ENCODE measurements around the gene CAMK2B. TPM values are rescaled to one million over a fixed set of nuclear protein-coding genes. Genes with fewer than 3 reads are reported as not detected.

CAMK2B gene
- total and polyA plus RNA-seq, 7 experiments from 2014 or later: 0.12 to 0.61 TPM; not detected in 5

- ChIA-PET CTCF (no interaction called here), POLR2A (no interaction called here)
- Mint-ChIP-seq H3K27me3 (peaks cover 0 to 6% (median 4%) of the 10 kb centered on the region in 5 donors), H3K4me1 (no peaks in the 10 kb centered on the region), H3K27ac (no peak overlapping the region), H3K9me3 (no peaks in the 10 kb centered on the region), H3K36me3 (no peaks in the 10 kb centered on the region), H3K4me3 (no peak overlapping the region)
- Histone ChIP-seq H3K36me3 (ENCODE audit: control insufficient read depth in 2 of 3, insufficient read depth in 3 of 3, low read length in 3 of 3) (no peaks in the 10 kb centered on the region), H3K27ac (ENCODE audit: low read depth, low read length) (no peak overlapping the region), H3K4me1 (ENCODE audit: control insufficient read depth in 2 of 2, insufficient read depth in 2 of 2, low read length in 2 of 2) (no peaks in the 10 kb centered on the region), H3K27me3 (ENCODE audit: control insufficient read depth in 2 of 2, insufficient read depth in 2 of 2, low read length in 2 of 2) (peaks cover 0 to 3% of the 10 kb centered on the region in 2 donors), H3K4me3 (ENCODE audit: low read length) (no peak overlapping the region), H3K9me3 (ENCODE audit: control insufficient read depth in 2 of 3, low read length in 3 of 3) (no peaks in the 10 kb centered on the region)
- DNase-seq (no peak), ATAC-seq (no peak)
- intact Hi-C loops (cut with micrococcal nuclease): no loop called here
Measured at GRCh38 chr7:44188480-44189225, 136.7 kb downstream of the CAMK2B start.

GRCh38 chr7:44187636-44188416, 137.6 kb downstream of the CAMK2B start:
- Mint-ChIP-seq H3K4me1 (no peaks in the 10 kb centered on the region), H3K9me3 (peaks cover 0 to 6% (median 0%) of the 10 kb centered on the region in 11 donors), H3K27ac (no peak overlapping the region), H3K36me3 (peaks cover 0 to 3% (median 0%) of the 10 kb centered on the region in 5 donors), H3K4me3 (no peak overlapping the region), H3K27me3 (peaks cover 0 to 6% (median 5%) of the 10 kb centered on the region in 5 donors)
- H3K27me3 ChIP-seq (ENCODE audit: control insufficient read depth in 2 of 2, insufficient read depth in 2 of 2, low read length in 2 of 2): peaks cover 0 to 3% of the 10 kb centered on the region in 2 donors
- no peak overlapping the region for H3K4me3 ChIP-seq (ENCODE audit: low read length)
- DNase-seq: no peak
- CTCF ChIA-PET: no interaction called here
- no peak overlapping the region for H3K27ac ChIP-seq (ENCODE audit: low read depth, low read length)
- no peaks in the 10 kb centered on the region for H3K9me3 ChIP-seq (ENCODE audit: control insufficient read depth in 2 of 3, low read length in 3 of 3)
- POLR2A ChIA-PET: no interaction called here
- intact Hi-C loops (cut with micrococcal nuclease): no loop called here
- H3K36me3 ChIP-seq (ENCODE audit: control insufficient read depth in 2 of 3, insufficient read depth in 3 of 3, low read length in 3 of 3): no peaks in the 10 kb centered on the region
- ATAC-seq: no peak
- no peaks in the 10 kb centered on the region for H3K4me1 ChIP-seq (ENCODE audit: control insufficient read depth in 2 of 2, insufficient read depth in 2 of 2, low read length in 2 of 2)

GRCh38 chr7:44186736-44187135, 138.7 kb downstream of the CAMK2B start:
- H3K4me1 ChIP-seq (ENCODE audit: control insufficient read depth in 2 of 2, insufficient read depth in 2 of 2, low read length in 2 of 2): no peaks in the 10 kb centered on the region
- Mint-ChIP-seq H3K4me3 (no peak overlapping the region), H3K36me3 (peaks cover 0 to 3% (median 0%) of the 10 kb centered on the region in 5 donors), H3K27me3 (peaks cover 0 to 5% (median 0%) of the 10 kb centered on the region in 5 donors), H3K9me3 (peaks cover 0 to 10% (median 2%) of the 10 kb centered on the region in 11 donors), H3K27ac (no peak overlapping the region), H3K4me1 (no peaks in the 10 kb centered on the region)
- H3K9me3 ChIP-seq (ENCODE audit: control insufficient read depth in 2 of 3, low read length in 3 of 3): no peaks in the 10 kb centered on the region
- intact Hi-C loops (cut with micrococcal nuclease): no loop called here
- ATAC-seq (no peak), DNase-seq (no peak)
- ChIA-PET CTCF (no interaction called here), POLR2A (no interaction called here)
- no peak overlapping the region for H3K27ac ChIP-seq (ENCODE audit: low read depth, low read length)
- H3K36me3 ChIP-seq (ENCODE audit: control insufficient read depth in 2 of 3, insufficient read depth in 3 of 3, low read length in 3 of 3): no peaks in the 10 kb centered on the region
- H3K4me3 ChIP-seq (ENCODE audit: low read length): no peak overlapping the region
- no peaks in the 10 kb centered on the region for H3K27me3 ChIP-seq (ENCODE audit: control insufficient read depth in 2 of 2, insufficient read depth in 2 of 2, low read length in 2 of 2)

- intact Hi-C loops (cut with micrococcal nuclease): no loop called here
Measured at GRCh38 chr7:44185729-44186128, 139.7 kb downstream of the CAMK2B start.

GRCh38 chr7:44184873-44185446, 140.4 kb downstream of the CAMK2B start:
- no peaks in the 10 kb centered on the region for H3K9me3 ChIP-seq (ENCODE audit: control insufficient read depth in 2 of 3, low read length in 3 of 3)
- ATAC-seq (peak; percentile 18), DNase-seq (no peak)
- H3K27ac ChIP-seq (ENCODE audit: low read depth, low read length): no peak overlapping the region
- Mint-ChIP-seq H3K27ac (peak overlapping the region in 1 of 9 donors; percentile 6), H3K9me3 (peaks cover 0 to 10% (median 2%) of the 10 kb centered on the region in 11 donors), H3K27me3 (peaks cover 0 to 5% (median 0%) of the 10 kb centered on the region in 5 donors), H3K36me3 (peaks cover 0 to 3% (median 0%) of the 10 kb centered on the region in 5 donors), H3K4me1 (no peaks in the 10 kb centered on the region), H3K4me3 (no peak overlapping the region)
- H3K36me3 ChIP-seq (ENCODE audit: control insufficient read depth in 2 of 3, insufficient read depth in 3 of 3, low read length in 3 of 3): no peaks in the 10 kb centered on the region
- H3K27me3 ChIP-seq (ENCODE audit: control insufficient read depth in 2 of 2, insufficient read depth in 2 of 2, low read length in 2 of 2): no peaks in the 10 kb centered on the region
- intact Hi-C loops (cut with micrococcal nuclease): no loop called here
- no peak overlapping the region for H3K4me3 ChIP-seq (ENCODE audit: low read length)
- ChIA-PET POLR2A (no interaction called here), CTCF (no interaction called here)
- H3K4me1 ChIP-seq (ENCODE audit: control insufficient read depth in 2 of 2, insufficient read depth in 2 of 2, low read length in 2 of 2): no peaks in the 10 kb centered on the region

More at GRCh38 chr7:44185729-44186128, 139.7 kb downstream of the CAMK2B start:
- Histone ChIP-seq H3K4me3 (ENCODE audit: low read length) (no peak overlapping the region), H3K36me3 (ENCODE audit: control insufficient read depth in 2 of 3, insufficient read depth in 3 of 3, low read length in 3 of 3) (no peaks in the 10 kb centered on the region), H3K4me1 (ENCODE audit: control insufficient read depth in 2 of 2, insufficient read depth in 2 of 2, low read length in 2 of 2) (no peaks in the 10 kb centered on the region), H3K9me3 (ENCODE audit: control insufficient read depth in 2 of 3, low read length in 3 of 3) (no peaks in the 10 kb centered on the region), H3K27me3 (ENCODE audit: control insufficient read depth in 2 of 2, insufficient read depth in 2 of 2, low read length in 2 of 2) (no peaks in the 10 kb centered on the region), H3K27ac (ENCODE audit: low read depth, low read length) (no peak overlapping the region)
- ChIA-PET CTCF (no interaction called here), POLR2A (no interaction called here)
- H3K27me3 Mint-ChIP-seq: peaks cover 0 to 5% (median 0%) of the 10 kb centered on the region in 5 donors
- DNase-seq: no peak
- H3K4me3 Mint-ChIP-seq: no peak overlapping the region
- H3K9me3 Mint-ChIP-seq: peaks cover 0 to 10% (median 2%) of the 10 kb centered on the region in 11 donors
- H3K4me1 Mint-ChIP-seq: no peaks in the 10 kb centered on the region
- H3K27ac Mint-ChIP-seq: no peak overlapping the region
- H3K36me3 Mint-ChIP-seq: peaks cover 0 to 3% (median 0%) of the 10 kb centered on the region in 5 donors
- ATAC-seq: no peak

- no peak overlapping the region for H3K27ac ChIP-seq (ENCODE audit: low read depth, low read length)
- ATAC-seq (no peak), DNase-seq (no peak)
- H3K4me1 ChIP-seq (ENCODE audit: control insufficient read depth in 2 of 2, insufficient read depth in 2 of 2, low read length in 2 of 2): no peaks in the 10 kb centered on the region
- Mint-ChIP-seq H3K4me3 (no peak overlapping the region), H3K9me3 (peaks cover 0 to 10% (median 2%) of the 10 kb centered on the region in 11 donors), H3K36me3 (peaks cover 0 to 3% (median 0%) of the 10 kb centered on the region in 5 donors), H3K27me3 (peaks cover 0 to 6% (median 2%) of the 10 kb centered on the region in 5 donors), H3K27ac (peak overlapping the region in 1 of 9 donors; percentile 6), H3K4me1 (no peaks in the 10 kb centered on the region)
- CTCF ChIA-PET: no interaction called here
- POLR2A ChIA-PET: no interaction called here
- no peaks in the 10 kb centered on the region for H3K36me3 ChIP-seq (ENCODE audit: control insufficient read depth in 2 of 3, insufficient read depth in 3 of 3, low read length in 3 of 3)
- H3K27me3 ChIP-seq (ENCODE audit: control insufficient read depth in 2 of 2, insufficient read depth in 2 of 2, low read length in 2 of 2): no peaks in the 10 kb centered on the region
- H3K9me3 ChIP-seq (ENCODE audit: control insufficient read depth in 2 of 3, low read length in 3 of 3): no peaks in the 10 kb centered on the region
- intact Hi-C loops (cut with micrococcal nuclease): no loop called here
- H3K4me3 ChIP-seq (ENCODE audit: low read length): no peak overlapping the region
Measured at GRCh38 chr7:44184206-44184872, 141.1 kb downstream of the CAMK2B start.

All from naive thymus-derived CD4-positive, alpha-beta T cell (primary cell).